ENCODE measurements around the gene SRSF5.
"Not testable (repeated sequence)": the region's sequence is repeated elsewhere in the genome, so short reads cannot be mapped to it uniquely, and the experiment has no call there.

Gene SRSF5

GRCh38 chr14:69766984-69767368 is at the start of gene SRSF5:
Gene SRSF5, plus strand, starts transcription at chr14:69767142. Its CDS starts 1,015 bp downstream, at chr14:69768157.
- DNase-seq (ENCODE audit: extremely low spot score) = peak; percentile 93
- CTCF ChIA-PET = no interaction called here
- POLR2A ChIA-PET = interaction anchor here (0.6 to 2.5 kb wide), 25 partner anchors 9 to 655 kb away, joined by 3 to 23 read pairs (median 4); partner anchors contain the start of genes ERH, SLC10A1, SLC39A9 and SUSD6
- TF ChIP-seq SUZ12 (IDR thresholded peaks at IDR 0.05) (no peak), ELF4 (IDR thresholded peaks at IDR 0.05) (peak; percentile 84), CTBP1 (IDR thresholded peaks at IDR 0.05; ENCODE audit: borderline replicate concordance) (no peak), L3MBTL2 (conservative IDR thresholded peaks at IDR 0.05) (no peak; the same call in 1 of the 2 replicates), PKNOX1 (IDR thresholded peaks at IDR 0.05) (0 out of 2 replicates have a peak, but pooled peaks have one; percentile 26)

- CTCF ChIA-PET = interaction anchor here (0.8 kb wide), 1 partner anchor 9 kb away, joined by 3 read pairs; no protein-coding TSS in a partner anchor
- POLR2A ChIA-PET; DNase-seq (ENCODE audit: extremely low spot score): not testable (repeated sequence)
Observed at GRCh38 chr14:69718614-69719013, 48.3 kb upstream of the SRSF5 start.

- POLR2A ChIA-PET = no interaction called here
- DNase-seq (ENCODE audit: extremely low spot score) = no peak
- TF ChIP-seq L3MBTL2 (conservative IDR thresholded peaks at IDR 0.05) (no peak), HDGF (IDR thresholded peaks at IDR 0.05; ENCODE audit: borderline replicate concordance) (no peak), ELF4 (IDR thresholded peaks at IDR 0.05) (no peak), BHLHE40 (IDR thresholded peaks at IDR 0.05; ENCODE audit: borderline replicate concordance) (no peak), ZNF384 (IDR thresholded peaks at IDR 0.05) (no peak), ARNT (IDR thresholded peaks at IDR 0.05) (no peak), SP1 (IDR thresholded peaks at IDR 0.05) (no peak), PKNOX1 (IDR thresholded peaks at IDR 0.05) (no peak)
- CTCF ChIA-PET = interaction anchor here (0.6 to 1.7 kb wide), 2 partner anchors 120 to 140 kb away, joined by 3 to 4 read pairs; no protein-coding TSS in a partner anchor
Observed at GRCh38 chr14:69719501-69719951, 47.4 kb upstream of the SRSF5 start.

- ChIA-PET POLR2A (no interaction called here), CTCF (no interaction called here)
- TF ChIP-seq TARDBP (IDR thresholded peaks at IDR 0.05) (no peak), SP1 (IDR thresholded peaks at IDR 0.05) (no peak), BHLHE40 (IDR thresholded peaks at IDR 0.05; ENCODE audit: borderline replicate concordance) (no peak), SUZ12 (IDR thresholded peaks at IDR 0.05) (no peak), PKNOX1 (IDR thresholded peaks at IDR 0.05) (no peak)
- DNase-seq (ENCODE audit: extremely low spot score) = no peak
Observed at GRCh38 chr14:69720912-69721311, 46.0 kb upstream of the SRSF5 start.

- POLR2A ChIA-PET = no interaction called here
Observed at GRCh38 chr14:69726761-69727511, 40.0 kb upstream of the SRSF5 start.

GRCh38 chr14:69727860-69728259 is 39.1 kb upstream of the SRSF5 start:
- DNase-seq (ENCODE audit: extremely low spot score) = no peak
- ChIA-PET POLR2A (interaction anchor here (0.6 kb wide), 1 partner anchor 129 kb away, joined by 3 read pairs; no protein-coding TSS in a partner anchor), CTCF (interaction anchor here (1.1 to 1.7 kb wide), 6 partner anchors 14 to 192 kb away, joined by 3 to 16 read pairs (median 4); no protein-coding TSS in a partner anchor)
- TF ChIP-seq SP1 (IDR thresholded peaks at IDR 0.05) (no peak), TARDBP (IDR thresholded peaks at IDR 0.05) (no peak), ZNF384 (IDR thresholded peaks at IDR 0.05) (no peak), ARNT (IDR thresholded peaks at IDR 0.05) (no peak), FOXM1 (IDR thresholded peaks at IDR 0.05; ENCODE audit: borderline replicate concordance) (no peak), ELF4 (IDR thresholded peaks at IDR 0.05) (no peak), L3MBTL2 (conservative IDR thresholded peaks at IDR 0.05) (no peak), CTBP1 (IDR thresholded peaks at IDR 0.05; ENCODE audit: borderline replicate concordance) (no peak), LEF1 (IDR thresholded peaks at IDR 0.05; ENCODE audit: borderline replicate concordance) (no peak), FOXK2 (IDR thresholded peaks at IDR 0.05) (no peak), SUZ12 (IDR thresholded peaks at IDR 0.05) (no peak), HDGF (IDR thresholded peaks at IDR 0.05; ENCODE audit: borderline replicate concordance) (no peak)

More at GRCh38 chr14:69726761-69727511, 40.0 kb upstream of the SRSF5 start:
- CTCF ChIA-PET = interaction anchor here (0.6 to 1.7 kb wide), 13 partner anchors 9 to 191 kb away, joined by 3 to 16 read pairs (median 3); no protein-coding TSS in a partner anchor
- no peak for TF ChIP-seq CTBP1 (IDR thresholded peaks at IDR 0.05; ENCODE audit: borderline replicate concordance)
- no peak for TF ChIP-seq NFRKB (IDR thresholded peaks at IDR 0.05)
- TF ChIP-seq BHLHE40 (IDR thresholded peaks at IDR 0.05; ENCODE audit: borderline replicate concordance) = no peak
- no peak for TF ChIP-seq HDGF (IDR thresholded peaks at IDR 0.05; ENCODE audit: borderline replicate concordance)
- TF ChIP-seq L3MBTL2 (conservative IDR thresholded peaks at IDR 0.05) = no peak; the same call in 1 of the 2 replicates
- no peak for TF ChIP-seq FOXA1 (IDR thresholded peaks at IDR 0.05)
- TF ChIP-seq ZNF384 (IDR thresholded peaks at IDR 0.05) = no peak
- TF ChIP-seq ELF4 (IDR thresholded peaks at IDR 0.05) = no peak
- TF ChIP-seq LEF1 (IDR thresholded peaks at IDR 0.05; ENCODE audit: borderline replicate concordance) = no peak
- no peak for TF ChIP-seq TARDBP (IDR thresholded peaks at IDR 0.05)
- no peak for TF ChIP-seq SP1 (IDR thresholded peaks at IDR 0.05)
- TF ChIP-seq ARNT (IDR thresholded peaks at IDR 0.05) = no peak
- TF ChIP-seq FOXK2 (IDR thresholded peaks at IDR 0.05) = no peak
- no peak for TF ChIP-seq FOXM1 (IDR thresholded peaks at IDR 0.05; ENCODE audit: borderline replicate concordance)
- TF ChIP-seq PKNOX1 (IDR thresholded peaks at IDR 0.05) = no peak
- TF ChIP-seq SUZ12 (IDR thresholded peaks at IDR 0.05) = no peak
- DNase-seq (ENCODE audit: extremely low spot score) = peak; percentile 89

- CTCF ChIA-PET = interaction anchor here (0.6 kb wide), 1 partner anchor 139 kb away, joined by 3 read pairs; no protein-coding TSS in a partner anchor
- POLR2A ChIA-PET; DNase-seq (ENCODE audit: extremely low spot score): not testable (repeated sequence)
Observed at GRCh38 chr14:69731919-69732598, 34.9 kb upstream of the SRSF5 start.

GRCh38 chr14:69736405-69736804 is 30.5 kb upstream of the SRSF5 start:
- CTCF ChIA-PET; POLR2A ChIA-PET; DNase-seq (ENCODE audit: extremely low spot score): not testable (repeated sequence)

Data from HEK293T (cell line).